ENCODE data around the gene PCDH9.
A peak's percentile ranks its signal among the peaks of the same experiment; 100 is the strongest.

The PCDH9 gene

GRCh38 chr13:66700117-66700601 is 530.0 kb downstream of the PCDH9 start:
- Histone ChIP-seq H3K9ac (ENCODE audit: low read depth, low read length, poor library complexity) (no peak overlapping the region), H3K4me3 (ENCODE audit: low read length in 2 of 2) (no peak overlapping the region), H3K4me2 (ENCODE audit: insufficient read depth, low read length, poor library complexity, severe bottlenecking) (no peak overlapping the region), H3K14ac (ENCODE audit: low read length) (no peak overlapping the region), H4K91ac (ENCODE audit: low read depth, low read length, poor library complexity) (no peak overlapping the region), H2BK120ac (ENCODE audit: low read depth, low read length) (no peak overlapping the region), H3K4me1 (ENCODE audit: control insufficient read depth in 2 of 2, insufficient read depth in 1 of 2, low read depth in 1 of 2, low read length in 2 of 2) (no peaks in the 10 kb centered on the region), H3K4ac (ENCODE audit: low read length) (no peak overlapping the region), H2BK15ac (ENCODE audit: low read length) (no peak overlapping the region), H3K9me3 (replicated peaks in 1 of 2; ENCODE audit: control insufficient read depth in 2 of 2, insufficient read depth in 1 of 2, low read depth in 1 of 2, low read length in 2 of 2) (no peaks in the 10 kb centered on the region), H2BK5ac (ENCODE audit: low read length) (no peak overlapping the region), H2AFZ (ENCODE audit: low read length) (peak overlapping the region; percentile 67), H3K27ac (replicated peaks; ENCODE audit: low read length) (no peak overlapping the region), H3K18ac (ENCODE audit: low read length) (no peak overlapping the region), H3K79me1 (ENCODE audit: low read depth, low read length) (no peaks in the 10 kb centered on the region), H3K36me3 (replicated peaks in 1 of 2; ENCODE audit: control insufficient read depth in 2 of 2, insufficient read depth in 2 of 2, low read length in 2 of 2) (no peaks in the 10 kb centered on the region), H2AK5ac (ENCODE audit: low read depth, low read length) (no peak overlapping the region), H2BK12ac (ENCODE audit: low read length) (no peak overlapping the region), H3K27me3 (ENCODE audit: control insufficient read depth in 3 of 3, insufficient read depth in 3 of 3, low read depth in 1 of 3, low read length in 3 of 3) (no peaks in the 10 kb centered on the region), H3K23ac (ENCODE audit: low read depth, low read length, poor library complexity) (no peak overlapping the region), H4K8ac (ENCODE audit: low read depth, low read length) (no peak overlapping the region)
- no CpG with 5 or more reads among the region's 8 CpGs for WGBS, 2 donors (ENCODE audit: extremely low coverage in 2 of 2, insufficient read length in 2 of 2, insufficient replicate concordance in 1 of 2)
- no peak for DNase-seq (ENCODE audit: low spot score)

GRCh38 chr13:66693656-66694055 is 536.5 kb downstream of the PCDH9 start:
- H3K4ac ChIP-seq (ENCODE audit: low read length) = no peak overlapping the region
- no peak overlapping the region for H3K4me3 ChIP-seq (ENCODE audit: low read length in 2 of 2)
- H2BK120ac ChIP-seq (ENCODE audit: low read depth, low read length) = no peak overlapping the region
- no peak overlapping the region for H4K8ac ChIP-seq (ENCODE audit: low read depth, low read length)
- H2BK12ac ChIP-seq (ENCODE audit: low read length) = no peak overlapping the region
- no peak overlapping the region for H3K9ac ChIP-seq (ENCODE audit: low read depth, low read length, poor library complexity)
- no peaks in the 10 kb centered on the region for H3K36me3 ChIP-seq (replicated peaks in 1 of 2; ENCODE audit: control insufficient read depth in 2 of 2, insufficient read depth in 2 of 2, low read length in 2 of 2)
- H3K27me3 ChIP-seq (ENCODE audit: control insufficient read depth in 3 of 3, insufficient read depth in 3 of 3, low read depth in 1 of 3, low read length in 3 of 3) = no peaks in the 10 kb centered on the region
- H3K27ac ChIP-seq (replicated peaks; ENCODE audit: low read length) = no peak overlapping the region
- H3K4me1 ChIP-seq (ENCODE audit: control insufficient read depth in 2 of 2, insufficient read depth in 1 of 2, low read depth in 1 of 2, low read length in 2 of 2) = peaks cover 0 to 4% of the 10 kb centered on the region in 2 donors
- no peaks in the 10 kb centered on the region for H3K9me3 ChIP-seq (replicated peaks in 1 of 2; ENCODE audit: control insufficient read depth in 2 of 2, insufficient read depth in 1 of 2, low read depth in 1 of 2, low read length in 2 of 2)
- no peak overlapping the region for H2BK5ac ChIP-seq (ENCODE audit: low read length)
- no peak for DNase-seq (ENCODE audit: low spot score)
- no peak overlapping the region for H3K18ac ChIP-seq (ENCODE audit: low read length)
- H3K23ac ChIP-seq (ENCODE audit: low read depth, low read length, poor library complexity) = no peak overlapping the region
- H3K4me2 ChIP-seq (ENCODE audit: insufficient read depth, low read length, poor library complexity, severe bottlenecking) = no peak overlapping the region
- no peak overlapping the region for H4K91ac ChIP-seq (ENCODE audit: low read depth, low read length, poor library complexity)
- no peak overlapping the region for H2BK15ac ChIP-seq (ENCODE audit: low read length)
- H2AFZ ChIP-seq (ENCODE audit: low read length) = no peak overlapping the region
- H2AK5ac ChIP-seq (ENCODE audit: low read depth, low read length) = no peak overlapping the region
- H3K14ac ChIP-seq (ENCODE audit: low read length) = no peak overlapping the region
- H3K79me1 ChIP-seq (ENCODE audit: low read depth, low read length) = no peaks in the 10 kb centered on the region

GRCh38 chr13:66691149-66691548 is 539.0 kb downstream of the PCDH9 start:
- Histone ChIP-seq H3K9ac (ENCODE audit: low read depth, low read length, poor library complexity) (no peak overlapping the region), H4K8ac (ENCODE audit: low read depth, low read length) (no peak overlapping the region), H3K4me3 (ENCODE audit: low read length in 2 of 2) (no peak overlapping the region), H3K4me2 (ENCODE audit: insufficient read depth, low read length, poor library complexity, severe bottlenecking) (peak overlapping the region; percentile 11), H3K18ac (ENCODE audit: low read length) (no peak overlapping the region), H2BK5ac (ENCODE audit: low read length) (no peak overlapping the region), H3K4me1 (ENCODE audit: control insufficient read depth in 2 of 2, insufficient read depth in 1 of 2, low read depth in 1 of 2, low read length in 2 of 2) (peaks cover 0 to 4% of the 10 kb centered on the region in 2 donors), H2BK12ac (ENCODE audit: low read length) (no peak overlapping the region), H3K27ac (replicated peaks; ENCODE audit: low read length) (no peak overlapping the region), H3K9me3 (replicated peaks in 1 of 2; ENCODE audit: control insufficient read depth in 2 of 2, insufficient read depth in 1 of 2, low read depth in 1 of 2, low read length in 2 of 2) (peaks cover 0 to under 1% of the 10 kb centered on the region in 2 donors), H3K23ac (ENCODE audit: low read depth, low read length, poor library complexity) (no peak overlapping the region), H3K27me3 (ENCODE audit: control insufficient read depth in 3 of 3, insufficient read depth in 3 of 3, low read depth in 1 of 3, low read length in 3 of 3) (no peaks in the 10 kb centered on the region), H3K4ac (ENCODE audit: low read length) (no peak overlapping the region), H4K91ac (ENCODE audit: low read depth, low read length, poor library complexity) (no peak overlapping the region), H2AFZ (ENCODE audit: low read length) (no peak overlapping the region), H3K36me3 (replicated peaks in 1 of 2; ENCODE audit: control insufficient read depth in 2 of 2, insufficient read depth in 2 of 2, low read length in 2 of 2) (no peaks in the 10 kb centered on the region), H2AK5ac (ENCODE audit: low read depth, low read length) (no peak overlapping the region), H3K79me1 (ENCODE audit: low read depth, low read length) (no peaks in the 10 kb centered on the region), H2BK120ac (ENCODE audit: low read depth, low read length) (no peak overlapping the region), H2BK15ac (ENCODE audit: low read length) (no peak overlapping the region), H3K14ac (ENCODE audit: low read length) (no peak overlapping the region)
- no peak for DNase-seq (ENCODE audit: low spot score)
- no CpG with 5 or more reads among the region's 3 CpGs for WGBS, 2 donors (ENCODE audit: extremely low coverage in 2 of 2, insufficient read length in 2 of 2, insufficient replicate concordance in 1 of 2)

- H3K9me3 ChIP-seq (replicated peaks in 1 of 2; ENCODE audit: control insufficient read depth in 2 of 2, insufficient read depth in 1 of 2, low read depth in 1 of 2, low read length in 2 of 2) = peaks cover 2 to 15% of the 10 kb centered on the region in 2 donors
- H3K18ac ChIP-seq (ENCODE audit: low read length) = no peak overlapping the region
- no peaks in the 10 kb centered on the region for H3K36me3 ChIP-seq (replicated peaks in 1 of 2; ENCODE audit: control insufficient read depth in 2 of 2, insufficient read depth in 2 of 2, low read length in 2 of 2)
- peak overlapping the region; percentile 60 for H2AFZ ChIP-seq (ENCODE audit: low read length)
- H3K23ac ChIP-seq (ENCODE audit: low read depth, low read length, poor library complexity) = no peak overlapping the region
- peaks cover 0 to 4% of the 10 kb centered on the region in 2 donors for H3K4me1 ChIP-seq (ENCODE audit: control insufficient read depth in 2 of 2, insufficient read depth in 1 of 2, low read depth in 1 of 2, low read length in 2 of 2)
- H2BK15ac ChIP-seq (ENCODE audit: low read length) = no peak overlapping the region
- H3K4me3 ChIP-seq (ENCODE audit: low read length in 2 of 2) = no peak overlapping the region
- H4K8ac ChIP-seq (ENCODE audit: low read depth, low read length) = no peak overlapping the region
- H2BK120ac ChIP-seq (ENCODE audit: low read depth, low read length) = no peak overlapping the region
- no peaks in the 10 kb centered on the region for H3K79me1 ChIP-seq (ENCODE audit: low read depth, low read length)
- H3K27ac ChIP-seq (replicated peaks; ENCODE audit: low read length) = no peak overlapping the region
- DNase-seq (ENCODE audit: low spot score) = no peak
- H3K14ac ChIP-seq (ENCODE audit: low read length) = no peak overlapping the region
- no peak overlapping the region for H3K4me2 ChIP-seq (ENCODE audit: insufficient read depth, low read length, poor library complexity, severe bottlenecking)
- no peak overlapping the region for H2BK5ac ChIP-seq (ENCODE audit: low read length)
- WGBS, 2 donors (ENCODE audit: extremely low coverage in 2 of 2, insufficient read length in 2 of 2, insufficient replicate concordance in 1 of 2) = no CpG with 5 or more reads among the region's 4 CpGs
- H4K91ac ChIP-seq (ENCODE audit: low read depth, low read length, poor library complexity) = no peak overlapping the region
- H3K27me3 ChIP-seq (ENCODE audit: control insufficient read depth in 3 of 3, insufficient read depth in 3 of 3, low read depth in 1 of 3, low read length in 3 of 3) = no peaks in the 10 kb centered on the region
- H2BK12ac ChIP-seq (ENCODE audit: low read length) = no peak overlapping the region
- H3K4ac ChIP-seq (ENCODE audit: low read length) = no peak overlapping the region
- no peak overlapping the region for H2AK5ac ChIP-seq (ENCODE audit: low read depth, low read length)
- no peak overlapping the region for H3K9ac ChIP-seq (ENCODE audit: low read depth, low read length, poor library complexity)
Observed at GRCh38 chr13:66689628-66690027, 540.5 kb downstream of the PCDH9 start.

All from neuronal stem cell (in vitro differentiated cells).